A549 (cell line): ENCODE data around the gene RGS4. TPM values are rescaled to one million over a fixed set of nuclear protein-coding genes. Genes with fewer than 3 reads are reported as not detected.

ENCODE experiments used
- ATAC-seq, 2 experiments: fragments of 200-7000 bp in 1 of 2; fragments of >200 bp in 1 of 2; cut with Nextera tagmentation in 1 of 2; cut with Tn5 transposase in 1 of 2; 3 replicates each; pipeline versions ENCODE4 v1.8.0 to v1.9.1; 2018 to 2020; ENCODE audit warnings: mild to moderate bottlenecking in 1 of 2, moderate library complexity in 1 of 2
- CTCF ChIA-PET: fragments of 300-600 bp; sonication (Branson Sonifier 250); formaldehyde crosslinking; extraction: SDS; loops from one replicate; lab custom pipeline; 2021; ENCODE audit warnings: antibody characterized with exemption, inconsistent platforms; lab: Yijun Ruan, JAX
- POLR2A ChIA-PET: fragments of 350-600 bp; formaldehyde crosslinking; extraction: SDS; loops from one replicate; lab custom pipeline; 2021; ENCODE audit warnings: antibody characterized with exemption, inconsistent platforms; lab: Yijun Ruan, JAX
- DNase-seq, 2 experiments: peaks; one replicate each; pipeline versions ENCODE4 v3.0.0 to v3.0.0-alpha.2; 2011 to 2016; ENCODE audit warnings: low read depth in 1 of 2, low spot score in 1 of 2
- FAIRE-seq: peaks from 2 replicates; lab custom pipeline; 2011; peaks lifted over from hg19 to GRCh38; lab: Jason Lieb, UNC
- H3K27ac ChIP-seq, 2 experiments: fragments of >200 bp; sonication (Bioruptor Twin); formaldehyde crosslinking; 3 replicates each; pipeline ENCODE4 v1.5.1; 2016 to 2017
- H3K4me1 ChIP-seq: fragments of >200 bp; sonication (Bioruptor Twin); formaldehyde crosslinking; 3 replicates; pipeline ENCODE4 v1.6.1; 2016
- H3K4me2 ChIP-seq: fragments of >200 bp; sonication (Bioruptor Twin); formaldehyde crosslinking; 3 replicates; pipeline ENCODE4 v1.6.1; 2016
- H3K4me3 ChIP-seq: fragments of >200 bp; sonication (Bioruptor Twin); formaldehyde crosslinking; 3 replicates; pipeline ENCODE4 v1.5.1; 2016
- H3K9me3 ChIP-seq: fragments of >200 bp; sonication (Bioruptor Twin); formaldehyde crosslinking; 3 replicates; pipeline ENCODE4 v1.6.1; 2016
- CBX2 ChIP-seq: fragments of 200-600 bp; sonication (generic); IDR thresholded peaks from 2 replicates; pipeline ENCODE4 v1.6.1; 2016; ENCODE audit warnings: low read depth, mild to moderate bottlenecking, borderline replicate concordance
- CHD2 ChIP-seq: fragments of 150-350 bp; IDR thresholded peaks from 2 replicates; pipeline ENCODE4 v1.6.1; 2014; ENCODE audit warnings: low read length; ENCODE audit not compliant: partially characterized antibody
- EHMT2 ChIP-seq: fragments of 200-600 bp; sonication (generic); IDR thresholded peaks from 2 replicates; pipeline ENCODE4 v1.6.1; 2016; ENCODE audit warnings: antibody characterized with exemption, low read depth, mild to moderate bottlenecking, moderate library complexity
- EP300 ChIP-seq, 2 experiments: fragments of >200 bp; sonication (Bioruptor Twin); formaldehyde crosslinking; IDR thresholded peaks; 2 replicates in 1 of 2; 3 replicates in 1 of 2; pipeline ENCODE4 v1.6.1; 2016 to 2017
- ESRRA ChIP-seq: fragments of 150-350 bp; IDR thresholded peaks from 2 replicates; pipeline ENCODE4 v1.6.1; 2014; ENCODE audit warnings: mild to moderate bottlenecking, low read length, borderline replicate concordance
- FOSL2 ChIP-seq, 2 experiments: fragments of 450-650 bp in 1 of 2; fragments of >200 bp in 1 of 2; sonication (Bioruptor Twin) in 1 of 2; formaldehyde crosslinking; IDR thresholded peaks; 2 replicates each; pipeline versions ENCODE4 v1.5.0 to v1.6.1; 2016 to 2020; ENCODE audit warnings: mild to moderate bottlenecking in 1 of 2, moderate library complexity in 1 of 2
- GATA3 ChIP-seq: IDR thresholded peaks from 2 replicates; pipeline ENCODE4 v1.6.1; 2012; ENCODE audit warnings: borderline replicate concordance
- HEYL ChIP-seq: fragments of 250-450 bp; sonication (Bioruptor Pico); IDR thresholded peaks from 2 replicates; pipeline ENCODE4 v1.8.0; 2021; ENCODE audit warnings: mild to moderate bottlenecking, moderate library complexity
- HOXA7 ChIP-seq: fragments of 250-450 bp; sonication (Bioruptor Pico); IDR thresholded peaks from 2 replicates; pipeline ENCODE4 v1.5.0; 2020; ENCODE audit warnings: mild to moderate bottlenecking, moderate library complexity
- HOXB13 ChIP-seq: fragments of 250-450 bp; sonication (Bioruptor Pico); IDR thresholded peaks from 2 replicates; pipeline ENCODE4 v1.5.0; 2020; ENCODE audit warnings: low read depth, mild to moderate bottlenecking, moderate library complexity
- MAFK ChIP-seq: fragments of 450-650 bp; IDR thresholded peaks from 2 replicates; pipeline ENCODE4 v1.6.1; 2014; ENCODE audit not compliant: partially characterized antibody
- NPAS2 ChIP-seq: fragments of 250-450 bp; sonication (Bioruptor Pico); IDR thresholded peaks from 2 replicates; pipeline ENCODE4 v1.8.0; 2022; ENCODE audit warnings: mild to moderate bottlenecking, moderate library complexity, borderline replicate concordance
- PHF8 ChIP-seq: fragments of 200-600 bp; sonication (generic); IDR thresholded peaks from 2 replicates; pipeline ENCODE4 v1.6.1; 2016; ENCODE audit warnings: low read depth, mild to moderate bottlenecking, antibody characterized with exemption, moderate library complexity, borderline replicate concordance
- POLR2AphosphoS2 ChIP-seq: conservative IDR thresholded peaks from 2 replicates; pipeline ENCODE4 v1.6.1; 2012; ENCODE audit warnings: low read length, improper control_type of control experiment, inconsistent platforms
- RAD21 ChIP-seq, 2 experiments: fragments of >200 bp in 1 of 2; sonication (Bioruptor Twin) in 1 of 2; formaldehyde crosslinking in 1 of 2; IDR thresholded peaks in 1 of 2; conservative IDR thresholded peaks in 1 of 2; 2 replicates in 1 of 2; 3 replicates in 1 of 2; pipeline ENCODE4 v1.6.1; 2012 to 2018; ENCODE audit warnings: inconsistent platforms in 1 of 2
- RNF2 ChIP-seq: fragments of 200-600 bp; sonication (generic); IDR thresholded peaks from 2 replicates; pipeline ENCODE4 v1.6.1; 2016; ENCODE audit warnings: low read depth, mild to moderate bottlenecking, antibody characterized with exemption, moderate library complexity, borderline replicate concordance
- SMC3 ChIP-seq: fragments of >200 bp; sonication (Bioruptor Twin); formaldehyde crosslinking; IDR thresholded peaks from 3 replicates; pipeline ENCODE4 v1.6.1; 2018; ENCODE audit warnings: inconsistent platforms
- SREBF2 ChIP-seq: fragments of 450-650 bp; IDR thresholded peaks from 2 replicates; pipeline ENCODE4 v1.6.1; 2014; ENCODE audit warnings: mild to moderate bottlenecking, moderate library complexity
- TFCP2L1 ChIP-seq: fragments of 250-450 bp; sonication (Bioruptor Pico); IDR thresholded peaks from 2 replicates; pipeline ENCODE4 v1.5.0; 2021; ENCODE audit warnings: mild to moderate bottlenecking
- TP53 ChIP-seq: fragments of 250-450 bp; sonication (Bioruptor Pico); IDR thresholded peaks from 2 replicates; pipeline ENCODE4 v1.5.0; 2021; ENCODE audit warnings: mild to moderate bottlenecking, moderate library complexity
- ZFP36 ChIP-seq: fragments of 450-650 bp; IDR thresholded peaks from 2 replicates; pipeline ENCODE4 v1.6.1; 2014; ENCODE audit warnings: borderline replicate concordance; ENCODE audit not compliant: partially characterized antibody
- ZNF302 ChIP-seq: fragments of 250-450 bp; sonication (Bioruptor Pico); IDR thresholded peaks from 2 replicates; pipeline ENCODE4 v1.9.0; 2021; ENCODE audit warnings: inconsistent platforms, mild to moderate bottlenecking, moderate library complexity
- WGBS: methylation state at CpG from one replicate; pipeline ENCODE4 v1.1.6; 2017; ENCODE audit errors: missing lambda C conversion rate; 5-methylcytosine and 5-hydroxymethylcytosine counted together
- polyA plus RNA-seq, 4 experiments: library from polyadenylated mRNA; depleted of rRNA in 3 of 4; stranded (reverse); fragments of >200 nt; fragmentation: RNase III in 1 of 4; extraction: RNeasy Plus Mini Kit Qiagen cat#74134 plus additional on column Dnase treatment in 1 of 4; gene quantifications; 2 replicates in 3 of 4; 3 replicates in 1 of 4; pipeline ENCODE4 v1.2.3, GENCODE V29; 2011 to 2017
- TF ChIP-seq, protein P1 (sequence below): fragments of 150-350 bp; IDR thresholded peaks from 2 replicates; pipeline ENCODE4 v1.6.1; 2014; ENCODE audit warnings: low read depth, mild to moderate bottlenecking, low read length
- TF ChIP-seq, protein P2 (sequence below): fragments of 450-650 bp; IDR thresholded peaks from 2 replicates; pipeline ENCODE4 v1.6.1; 2014; ENCODE audit warnings: antibody characterized with exemption
- TF ChIP-seq, protein P3 (sequence below): fragments of >200 bp; sonication (Bioruptor Twin); formaldehyde crosslinking; IDR thresholded peaks from 3 replicates; pipeline ENCODE4 v1.5.1; 2016
- TF ChIP-seq, protein P4 (sequence below): fragments of >200 bp; sonication (Bioruptor Twin); formaldehyde crosslinking; IDR thresholded peaks from 2 replicates; pipeline ENCODE4 v1.6.1; 2016
- TF ChIP-seq, protein P5 (sequence below): IDR thresholded peaks from 2 replicates; pipeline ENCODE4 v1.6.1; 2012
- TF ChIP-seq, protein P6 (sequence below): fragments of 250-450 bp; sonication (Bioruptor Pico); IDR thresholded peaks from 2 replicates; pipeline ENCODE4 v1.5.0; 2021; ENCODE audit warnings: mild to moderate bottlenecking, moderate library complexity, borderline replicate concordance

Gene RGS4
- polyA plus RNA-seq, 2 of the 4 experiments (the other 2 are of a cell fraction): 0.05 TPM; not detected in 1

DNA sequence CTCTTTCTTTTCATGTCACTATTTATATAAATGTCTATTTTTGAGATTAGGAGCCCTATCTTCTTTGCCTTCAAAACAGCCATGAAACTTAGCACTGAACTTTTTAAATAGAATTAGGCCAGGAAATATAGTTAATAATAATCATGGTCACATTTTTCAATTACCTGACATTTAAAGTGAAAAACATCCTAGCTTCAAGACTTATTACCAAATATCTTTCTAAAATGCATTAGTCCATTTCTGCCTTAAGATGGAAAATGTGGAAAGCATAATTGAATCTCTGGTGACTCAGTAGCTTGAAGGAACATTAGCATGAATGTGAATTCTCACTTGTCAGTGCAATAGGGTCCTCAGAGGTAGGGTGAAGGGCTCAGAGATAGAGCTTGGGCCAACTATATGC is 18.7 kb upstream of the RGS4 start:
- ATAC-seq (no peak), DNase-seq (no peak), FAIRE-seq (no peak)
- Histone ChIP-seq H3K4me3 (no peak overlapping the region), H3K4me2 (no peak overlapping the region), H3K27ac (no peak overlapping the region), H3K4me1 (no peaks in the 10 kb centered on the region), H3K9me3 (no peaks in the 10 kb centered on the region)
- CTCF ChIA-PET: no interaction called here
- no peak for TF ChIP-seq NPAS2 (CRISPR knock-in tag)
- TF ChIP-seq MAFK: no peak
- TF ChIP-seq, protein P1, sequence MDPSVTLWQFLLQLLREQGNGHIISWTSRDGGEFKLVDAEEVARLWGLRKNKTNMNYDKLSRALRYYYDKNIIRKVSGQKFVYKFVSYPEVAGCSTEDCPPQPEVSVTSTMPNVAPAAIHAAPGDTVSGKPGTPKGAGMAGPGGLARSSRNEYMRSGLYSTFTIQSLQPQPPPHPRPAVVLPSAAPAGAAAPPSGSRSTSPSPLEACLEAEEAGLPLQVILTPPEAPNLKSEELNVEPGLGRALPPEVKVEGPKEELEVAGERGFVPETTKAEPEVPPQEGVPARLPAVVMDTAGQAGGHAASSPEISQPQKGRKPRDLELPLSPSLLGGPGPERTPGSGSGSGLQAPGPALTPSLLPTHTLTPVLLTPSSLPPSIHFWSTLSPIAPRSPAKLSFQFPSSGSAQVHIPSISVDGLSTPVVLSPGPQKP: no peak
- TF ChIP-seq, protein P2, sequence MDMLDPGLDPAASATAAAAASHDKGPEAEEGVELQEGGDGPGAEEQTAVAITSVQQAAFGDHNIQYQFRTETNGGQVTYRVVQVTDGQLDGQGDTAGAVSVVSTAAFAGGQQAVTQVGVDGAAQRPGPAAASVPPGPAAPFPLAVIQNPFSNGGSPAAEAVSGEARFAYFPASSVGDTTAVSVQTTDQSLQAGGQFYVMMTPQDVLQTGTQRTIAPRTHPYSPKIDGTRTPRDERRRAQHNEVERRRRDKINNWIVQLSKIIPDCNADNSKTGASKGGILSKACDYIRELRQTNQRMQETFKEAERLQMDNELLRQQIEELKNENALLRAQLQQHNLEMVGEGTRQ: no peak
- no peak for TF ChIP-seq HOXB13 (CRISPR knock-in tag)
- TF ChIP-seq RNF2: no peak
- no peak for TF ChIP-seq TP53
- no peak for TF ChIP-seq ZNF302 (CRISPR knock-in tag)
- no peak for TF ChIP-seq POLR2AphosphoS2
- TF ChIP-seq GATA3: no peak
- no peak for TF ChIP-seq SREBF2
- TF ChIP-seq HOXA7: no peak
- no peak for TF ChIP-seq SMC3
- no peak for TF ChIP-seq CHD2
- no peak for TF ChIP-seq HEYL
- TF ChIP-seq ZFP36: no peak
- no peak for TF ChIP-seq EP300 (IDR thresholded peaks at IDR 0.05)
- no peak for TF ChIP-seq PHF8
- TF ChIP-seq, protein P3, sequence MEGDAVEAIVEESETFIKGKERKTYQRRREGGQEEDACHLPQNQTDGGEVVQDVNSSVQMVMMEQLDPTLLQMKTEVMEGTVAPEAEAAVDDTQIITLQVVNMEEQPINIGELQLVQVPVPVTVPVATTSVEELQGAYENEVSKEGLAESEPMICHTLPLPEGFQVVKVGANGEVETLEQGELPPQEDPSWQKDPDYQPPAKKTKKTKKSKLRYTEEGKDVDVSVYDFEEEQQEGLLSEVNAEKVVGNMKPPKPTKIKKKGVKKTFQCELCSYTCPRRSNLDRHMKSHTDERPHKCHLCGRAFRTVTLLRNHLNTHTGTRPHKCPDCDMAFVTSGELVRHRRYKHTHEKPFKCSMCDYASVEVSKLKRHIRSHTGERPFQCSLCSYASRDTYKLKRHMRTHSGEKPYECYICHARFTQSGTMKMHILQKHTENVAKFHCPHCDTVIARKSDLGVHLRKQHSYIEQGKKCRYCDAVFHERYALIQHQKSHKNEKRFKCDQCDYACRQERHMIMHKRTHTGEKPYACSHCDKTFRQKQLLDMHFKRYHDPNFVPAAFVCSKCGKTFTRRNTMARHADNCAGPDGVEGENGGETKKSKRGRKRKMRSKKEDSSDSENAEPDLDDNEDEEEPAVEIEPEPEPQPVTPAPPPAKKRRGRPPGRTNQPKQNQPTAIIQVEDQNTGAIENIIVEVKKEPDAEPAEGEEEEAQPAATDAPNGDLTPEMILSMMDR: no peak
- no peak for TF ChIP-seq RAD21 (conservative IDR thresholded peaks at IDR 0.05 in 1 of 2, IDR thresholded peaks at IDR 0.05 in 1 of 2)
- POLR2A ChIA-PET: interaction anchor here (0.6 kb wide), 1 partner anchor 442 kb away, joined by 4 read pairs; no protein-coding TSS in a partner anchor

DNA sequence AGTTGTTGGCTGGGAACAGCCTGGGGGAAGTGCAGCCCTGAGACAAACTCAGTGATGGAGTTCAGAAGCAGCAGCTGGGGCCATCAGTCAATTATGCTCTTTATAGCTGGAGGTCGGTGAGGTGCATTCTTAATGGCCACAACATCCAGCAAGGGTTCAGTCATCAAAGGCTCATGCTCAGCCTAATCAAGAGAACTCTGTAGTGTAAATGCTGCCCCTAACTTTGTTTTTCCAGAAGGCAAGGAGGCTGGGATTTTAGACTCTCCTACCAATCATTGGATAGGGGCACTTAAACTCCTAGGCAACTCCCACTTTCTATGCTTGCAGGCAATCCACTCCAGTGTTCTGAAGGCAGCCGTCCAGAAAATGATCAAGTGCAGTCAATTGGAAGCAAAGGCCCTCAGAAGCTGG is 15.0 kb upstream of the RGS4 start:
- TF ChIP-seq EHMT2 (no peak), TFCP2L1 (no peak), CBX2 (no peak), FOSL2 (IDR thresholded peaks at IDR 0.05) (no peak), FOSL2 (CRISPR knock-in tag; IDR thresholded peaks at IDR 0.05) (no peak), PHF8 (no peak), ESRRA (no peak)
- TF ChIP-seq, protein P4, sequence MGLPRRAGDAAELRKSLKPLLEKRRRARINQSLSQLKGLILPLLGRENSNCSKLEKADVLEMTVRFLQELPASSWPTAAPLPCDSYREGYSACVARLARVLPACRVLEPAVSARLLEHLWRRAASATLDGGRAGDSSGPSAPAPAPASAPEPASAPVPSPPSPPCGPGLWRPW: no peak
- TF ChIP-seq, protein P5, sequence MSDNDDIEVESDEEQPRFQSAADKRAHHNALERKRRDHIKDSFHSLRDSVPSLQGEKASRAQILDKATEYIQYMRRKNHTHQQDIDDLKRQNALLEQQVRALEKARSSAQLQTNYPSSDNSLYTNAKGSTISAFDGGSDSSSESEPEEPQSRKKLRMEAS: no peak
- TF ChIP-seq, protein P6, sequence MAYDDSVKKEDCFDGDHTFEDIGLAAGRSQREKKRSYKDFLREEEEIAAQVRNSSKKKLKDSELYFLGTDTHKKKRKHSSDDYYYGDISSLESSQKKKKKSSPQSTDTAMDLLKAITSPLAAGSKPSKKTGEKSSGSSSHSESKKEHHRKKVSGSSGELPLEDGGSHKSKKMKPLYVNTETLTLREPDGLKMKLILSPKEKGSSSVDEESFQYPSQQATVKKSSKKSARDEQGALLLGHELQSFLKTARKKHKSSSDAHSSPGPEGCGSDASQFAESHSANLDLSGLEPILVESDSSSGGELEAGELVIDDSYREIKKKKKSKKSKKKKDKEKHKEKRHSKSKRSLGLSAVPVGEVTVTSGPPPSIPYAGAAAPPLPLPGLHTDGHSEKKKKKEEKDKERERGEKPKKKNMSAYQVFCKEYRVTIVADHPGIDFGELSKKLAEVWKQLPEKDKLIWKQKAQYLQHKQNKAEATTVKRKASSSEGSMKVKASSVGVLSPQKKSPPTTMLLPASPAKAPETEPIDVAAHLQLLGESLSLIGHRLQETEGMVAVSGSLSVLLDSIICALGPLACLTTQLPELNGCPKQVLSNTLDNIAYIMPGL (CRISPR knock-in tag): no peak
- 0% methylated on average over 2 of the region's 2 CpGs for WGBS
- H3K27ac ChIP-seq: no peak overlapping the region
- POLR2A ChIA-PET: no interaction called here
- no peak for ATAC-seq
- CTCF ChIA-PET: no interaction called here
- no peak overlapping the region for H3K4me3 ChIP-seq
- no peaks in the 10 kb centered on the region for H3K4me1 ChIP-seq
- no peak overlapping the region for H3K4me2 ChIP-seq
- no peak for FAIRE-seq
- DNase-seq: no peak
- H3K9me3 ChIP-seq: no peaks in the 10 kb centered on the region
